H1 (cell line): ENCODE data around the gene PCID2.

Source experiments
- CBX8 ChIP-seq: fragments of 300-800, 300-1000 bp; sonication (generic); IDR thresholded peaks from 2 replicates; pipeline ENCODE4 v1.7.1; 2016; ENCODE audit warnings: low read depth, low read length, borderline replicate concordance
- CEBPB ChIP-seq: IDR thresholded peaks from 2 replicates; pipeline ENCODE4 v1.6.1; 2012; ENCODE audit warnings: low read depth, low read length
- EZH2 ChIP-seq: fragments of 200-600 bp; sonication (generic); IDR thresholded peaks from 2 replicates; pipeline ENCODE4 v1.7.1; 2012; ENCODE audit warnings: low read depth, mild to moderate bottlenecking, moderate library complexity, low read length, inconsistent platforms; ENCODE audit not compliant: severe bottlenecking
- GABPA ChIP-seq: IDR thresholded peaks from 2 replicates; pipeline ENCODE4 v1.6.1; 2011; ENCODE audit warnings: mild to moderate bottlenecking, low read length, moderate library complexity, borderline replicate concordance; ENCODE audit not compliant: insufficient read depth
- POLR2A ChIP-seq, 2 experiments: IDR thresholded peaks; 1 replicate in 1 of 2; 2 replicates in 1 of 2; pipeline ENCODE4 v1.6.1; 2011; ENCODE audit warnings: low read depth in 2 of 2, low read length in 2 of 2, mild to moderate bottlenecking in 2 of 2; ENCODE audit errors: control extremely low read depth in 1 of 2
- POLR2AphosphoS5 ChIP-seq: IDR thresholded peaks from 2 replicates; pipeline ENCODE4 v1.6.1; 2011; ENCODE audit warnings: low read depth, low read length
- RAD21 ChIP-seq, 2 experiments: IDR thresholded peaks in 1 of 2; conservative IDR thresholded peaks in 1 of 2; 2 replicates each; pipeline ENCODE4 v1.6.1; 2011; ENCODE audit warnings: low read depth in 2 of 2, low read length in 2 of 2, improper control_type of control experiment in 1 of 2, inconsistent platforms in 1 of 2, mild to moderate bottlenecking in 1 of 2, moderate library complexity in 1 of 2
- SIN3A ChIP-seq, 2 experiments: IDR thresholded peaks in 1 of 2; conservative IDR thresholded peaks in 1 of 2; 2 replicates each; pipeline ENCODE4 v1.6.1; 2011 to 2012; ENCODE audit warnings: low read length in 2 of 2, improper control_type of control experiment in 1 of 2, low read depth in 1 of 2, mild to moderate bottlenecking in 1 of 2
- TAF7 ChIP-seq: optimal IDR thresholded peaks from 2 replicates; pipeline ENCODE3; 2011; ENCODE audit warnings: low read depth, mild to moderate bottlenecking, inconsistent platforms, low read length, moderate library complexity, borderline replicate concordance
- ZNF274 ChIP-seq: IDR thresholded peaks from 2 replicates; pipeline ENCODE4 v1.7.0; 2012; ENCODE audit warnings: low read length, borderline replicate concordance; ENCODE audit errors: extremely low read depth
- TF ChIP-seq, protein P1 (sequence below): IDR thresholded peaks from 2 replicates; pipeline ENCODE4 v1.6.1; 2011; ENCODE audit warnings: low read depth, mild to moderate bottlenecking, low read length; ENCODE audit not compliant: insufficient read depth
- TF ChIP-seq, protein P2 (sequence below), 3 experiments: IDR thresholded peaks; 1 replicate in 2 of 3; 2 replicates in 1 of 3; pipeline versions ENCODE4 v1.5.1 to v1.6.1; 2011; ENCODE audit warnings: low read length in 3 of 3, mild to moderate bottlenecking in 3 of 3, inconsistent platforms in 2 of 3, low read depth in 1 of 3, moderate library complexity in 1 of 3; ENCODE audit not compliant: insufficient read depth in 1 of 3; ENCODE audit errors: control extremely low read depth in 1 of 3

DNA sequence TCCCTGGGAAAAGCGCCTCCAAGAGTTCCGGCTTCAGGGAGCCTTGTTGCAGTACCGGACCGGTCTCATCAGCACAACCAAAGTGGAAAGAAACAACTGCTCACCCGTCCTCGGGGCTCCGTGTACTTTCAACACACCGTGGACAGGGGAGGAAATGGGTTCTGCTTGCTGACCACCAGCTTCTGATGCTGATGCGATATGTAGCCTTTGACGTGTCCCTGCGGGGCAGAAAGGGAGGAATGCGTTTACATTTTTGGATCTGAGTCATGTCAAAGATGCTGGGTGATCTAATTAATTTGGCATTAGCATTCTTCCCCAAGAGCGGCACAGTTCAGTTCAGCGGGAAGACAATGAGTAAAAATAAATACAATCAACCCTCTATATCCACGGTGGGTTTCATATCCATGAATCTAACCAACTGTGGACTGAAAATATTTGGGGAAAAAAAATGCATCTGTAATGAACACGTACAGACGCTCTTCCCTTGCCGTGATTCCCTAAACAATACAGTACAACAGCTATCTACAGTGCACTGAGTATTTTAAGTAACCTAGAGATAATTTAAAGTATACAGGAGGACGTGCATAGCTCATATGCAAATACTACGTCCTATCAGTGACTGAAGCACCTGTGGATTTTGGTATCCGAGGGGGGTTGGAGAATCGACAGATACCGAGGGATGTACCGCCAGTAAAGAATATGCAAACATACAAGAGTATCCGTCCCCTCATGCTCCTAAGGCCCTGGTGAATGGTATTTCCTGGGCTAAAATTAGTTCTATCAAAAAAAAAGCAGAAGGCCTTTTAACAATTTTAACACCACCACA is 30.2 kb downstream of the PCID2 start:
- TF ChIP-seq RAD21 (IDR thresholded peaks at IDR 0.05 in 1 of 2, conservative IDR thresholded peaks at IDR 0.05 in 1 of 2; ENCODE audit: low read depth in 2 of 2, low read length in 2 of 2), result no peak
- TF ChIP-seq, protein P1, sequence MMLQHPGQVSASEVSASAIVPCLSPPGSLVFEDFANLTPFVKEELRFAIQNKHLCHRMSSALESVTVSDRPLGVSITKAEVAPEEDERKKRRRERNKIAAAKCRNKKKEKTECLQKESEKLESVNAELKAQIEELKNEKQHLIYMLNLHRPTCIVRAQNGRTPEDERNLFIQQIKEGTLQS, result no peak
- TF ChIP-seq GABPA, result no peak
- no peak for TF ChIP-seq POLR2AphosphoS5
- TF ChIP-seq, protein P2, sequence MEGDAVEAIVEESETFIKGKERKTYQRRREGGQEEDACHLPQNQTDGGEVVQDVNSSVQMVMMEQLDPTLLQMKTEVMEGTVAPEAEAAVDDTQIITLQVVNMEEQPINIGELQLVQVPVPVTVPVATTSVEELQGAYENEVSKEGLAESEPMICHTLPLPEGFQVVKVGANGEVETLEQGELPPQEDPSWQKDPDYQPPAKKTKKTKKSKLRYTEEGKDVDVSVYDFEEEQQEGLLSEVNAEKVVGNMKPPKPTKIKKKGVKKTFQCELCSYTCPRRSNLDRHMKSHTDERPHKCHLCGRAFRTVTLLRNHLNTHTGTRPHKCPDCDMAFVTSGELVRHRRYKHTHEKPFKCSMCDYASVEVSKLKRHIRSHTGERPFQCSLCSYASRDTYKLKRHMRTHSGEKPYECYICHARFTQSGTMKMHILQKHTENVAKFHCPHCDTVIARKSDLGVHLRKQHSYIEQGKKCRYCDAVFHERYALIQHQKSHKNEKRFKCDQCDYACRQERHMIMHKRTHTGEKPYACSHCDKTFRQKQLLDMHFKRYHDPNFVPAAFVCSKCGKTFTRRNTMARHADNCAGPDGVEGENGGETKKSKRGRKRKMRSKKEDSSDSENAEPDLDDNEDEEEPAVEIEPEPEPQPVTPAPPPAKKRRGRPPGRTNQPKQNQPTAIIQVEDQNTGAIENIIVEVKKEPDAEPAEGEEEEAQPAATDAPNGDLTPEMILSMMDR (IDR thresholded peaks at IDR 0.05; ENCODE audit: control extremely low read depth in 1 of 3, insufficient read depth in 1 of 3, low read depth in 1 of 3, low read length in 3 of 3), result no peak
- TF ChIP-seq TAF7, result no peak
- no peak for TF ChIP-seq POLR2A (IDR thresholded peaks at IDR 0.05; ENCODE audit: control extremely low read depth in 1 of 2, low read depth in 2 of 2, low read length in 2 of 2)
- TF ChIP-seq ZNF274, result no peak
- no peak for TF ChIP-seq SIN3A (conservative IDR thresholded peaks at IDR 0.05 in 1 of 2, IDR thresholded peaks at IDR 0.05 in 1 of 2; ENCODE audit: low read depth in 1 of 2, low read length in 2 of 2)
- TF ChIP-seq CBX8, result no peak
- TF ChIP-seq CEBPB, result no peak
- TF ChIP-seq EZH2, result no peak
